HFFc6 (cell line): ENCODE results near the gene ROBO1. TPM values are rescaled to one million over a fixed set of nuclear protein-coding genes. Genes with fewer than 3 reads are reported as not detected.

Source experiments
- DNase-seq: peaks from one replicate; pipeline ENCODE4 v3.0.0-alpha.2; 2018
- H3K27ac Mint-ChIP-seq: 2 replicates; pipeline ENCODE4 v1.8.0; 2020; ENCODE audit warnings: mild to moderate bottlenecking, mixed read lengths
- H3K27me3 Mint-ChIP-seq: 2 replicates; pipeline ENCODE4 v1.8.0; 2021; ENCODE audit warnings: mild to moderate bottlenecking, moderate library complexity, mixed read lengths; ENCODE audit not compliant: insufficient read depth
- H3K36me3 Mint-ChIP-seq: 2 replicates; pipeline ENCODE4 v1.8.0; 2021; ENCODE audit warnings: low read depth, mixed read lengths
- H3K4me1 Mint-ChIP-seq: 2 replicates; pipeline ENCODE4 v1.8.0; 2020; ENCODE audit warnings: low read depth, mixed read lengths
- H3K4me3 Mint-ChIP-seq: 2 replicates; pipeline ENCODE4 v1.8.0; 2020; ENCODE audit warnings: mild to moderate bottlenecking, moderate library complexity, mixed read lengths
- H3K9me3 Mint-ChIP-seq: 2 replicates; pipeline ENCODE4 v1.8.0; 2020; ENCODE audit warnings: mild to moderate bottlenecking, mixed read lengths
- CTCF ChIP-seq: fragments of 200-600 bp; sonication (generic); IDR thresholded peaks from 2 replicates; pipeline ENCODE4 v1.5.0; 2021; ENCODE audit warnings: antibody characterized with exemption, mild to moderate bottlenecking
- total RNA-seq, 6 experiments: library from RNA; stranded (reverse); fragmentation: NEBNext Ultra II Directional; extraction: Animal tissue kit (Norgen Biotek cat#: 25700); gene quantifications; 2 replicates in 1 of 6; 3 replicates in 5 of 6; pipeline ENCODE4 v1.2.3, GENCODE V29; 2021

Gene ROBO1
- total RNA-seq, 6 experiments from 2014 or later, result 38.7 to 51.3 (median 41.7) TPM

DNA sequence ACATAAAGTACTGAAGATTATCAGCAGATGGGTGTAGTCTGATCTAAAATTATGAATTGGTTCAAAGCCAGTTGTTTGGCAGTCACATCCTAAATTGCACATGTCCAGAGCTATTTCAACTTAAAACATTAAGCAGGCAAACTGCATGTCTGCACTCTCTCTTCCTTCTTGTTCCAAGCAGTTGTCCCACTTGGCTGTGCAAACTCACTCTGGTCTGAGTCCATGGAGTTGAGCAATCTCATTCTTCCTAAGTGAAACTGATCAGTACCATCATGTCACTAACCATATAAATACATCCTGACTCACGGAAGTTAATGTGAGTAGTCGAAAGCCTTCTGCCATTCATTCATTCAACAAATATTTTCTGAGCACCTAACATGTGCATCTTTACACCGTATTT lies 353.0 kb downstream of the ROBO1 start:
- no peaks in the 10 kb centered on the region for H3K36me3 Mint-ChIP-seq
- no peak overlapping the region for H3K4me3 Mint-ChIP-seq
- no peak overlapping the region for H3K27ac Mint-ChIP-seq
- TF ChIP-seq CTCF, result no peak
- DNase-seq, result no peak
- no peaks in the 10 kb centered on the region for H3K9me3 Mint-ChIP-seq
- no peaks in the 10 kb centered on the region; the same call in 1 of the 2 replicates for H3K27me3 Mint-ChIP-seq
- no peaks in the 10 kb centered on the region for H3K4me1 Mint-ChIP-seq

DNA sequence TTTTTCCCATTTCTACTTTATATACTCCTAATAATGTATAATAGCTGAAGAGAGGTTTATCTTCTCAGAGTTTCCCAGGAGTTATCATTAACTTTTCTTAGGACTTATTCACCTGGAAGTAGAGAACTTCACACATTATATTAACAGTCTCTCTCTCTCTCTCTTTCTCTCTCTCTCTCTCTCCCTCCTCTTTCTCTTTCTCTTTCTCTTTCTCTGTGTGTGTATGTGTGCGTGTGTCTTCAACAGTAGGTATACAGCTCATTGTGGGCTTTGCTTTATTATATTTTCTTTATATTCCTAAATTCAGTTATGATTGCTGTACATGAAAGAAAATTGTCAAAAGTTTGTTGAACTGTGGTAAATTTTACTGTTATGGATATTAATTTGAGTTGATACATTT lies 353.8 kb downstream of the ROBO1 start:
- no peaks in the 10 kb centered on the region; the same call in 1 of the 2 replicates for H3K27me3 Mint-ChIP-seq
- no peak for DNase-seq
- H3K27ac Mint-ChIP-seq, result no peak overlapping the region
- TF ChIP-seq CTCF, result no peak
- no peaks in the 10 kb centered on the region for H3K9me3 Mint-ChIP-seq
- H3K36me3 Mint-ChIP-seq, result no peaks in the 10 kb centered on the region
- no peak overlapping the region for H3K4me3 Mint-ChIP-seq
- H3K4me1 Mint-ChIP-seq, result no peaks in the 10 kb centered on the region

DNA sequence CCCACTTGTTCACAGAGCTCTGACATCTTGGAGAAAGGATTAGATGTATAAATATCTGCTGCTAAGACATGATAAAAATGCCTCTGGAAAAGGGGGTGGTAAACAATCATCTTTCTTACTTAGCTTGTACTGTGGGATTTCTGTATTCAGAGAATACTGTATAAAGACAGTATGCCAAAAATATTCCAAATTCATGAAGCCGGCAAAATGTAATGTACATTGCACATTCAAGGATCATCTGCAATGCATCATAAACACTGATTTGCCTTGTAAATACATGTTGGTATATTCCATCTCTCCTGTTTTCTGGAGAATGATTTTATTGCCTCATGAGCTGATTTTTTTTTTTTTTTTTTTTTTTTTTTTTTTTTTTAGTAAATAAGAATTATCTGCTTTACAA lies 355.3 kb downstream of the ROBO1 start:
- Mint-ChIP-seq H3K36me3 (no peaks in the 10 kb centered on the region), H3K9me3 (no peaks in the 10 kb centered on the region), H3K27ac (no peak overlapping the region), H3K27me3 (no peaks in the 10 kb centered on the region; the same call in 1 of the 2 replicates), H3K4me1 (no peaks in the 10 kb centered on the region), H3K4me3 (no peak overlapping the region)
- DNase-seq, result no peak
- no peak for TF ChIP-seq CTCF

GRCh38 chr3:79410617-79411016 lies 357.2 kb downstream of the ROBO1 start:
- Mint-ChIP-seq H3K9me3 (no peaks in the 10 kb centered on the region), H3K36me3 (no peaks in the 10 kb centered on the region), H3K4me3 (no peak overlapping the region), H3K4me1 (no peaks in the 10 kb centered on the region), H3K27ac (no peak overlapping the region), H3K27me3 (no peaks in the 10 kb centered on the region; the same call in 1 of the 2 replicates)
- no peak for TF ChIP-seq CTCF
- no peak for DNase-seq

GRCh38 chr3:79410136-79410535 lies 357.7 kb downstream of the ROBO1 start:
- Mint-ChIP-seq H3K36me3 (no peaks in the 10 kb centered on the region), H3K27ac (no peak overlapping the region), H3K4me3 (no peak overlapping the region), H3K9me3 (no peaks in the 10 kb centered on the region), H3K27me3 (no peaks in the 10 kb centered on the region; the same call in 1 of the 2 replicates), H3K4me1 (no peaks in the 10 kb centered on the region)
- no peak for DNase-seq
- TF ChIP-seq CTCF, result no peak

DNA sequence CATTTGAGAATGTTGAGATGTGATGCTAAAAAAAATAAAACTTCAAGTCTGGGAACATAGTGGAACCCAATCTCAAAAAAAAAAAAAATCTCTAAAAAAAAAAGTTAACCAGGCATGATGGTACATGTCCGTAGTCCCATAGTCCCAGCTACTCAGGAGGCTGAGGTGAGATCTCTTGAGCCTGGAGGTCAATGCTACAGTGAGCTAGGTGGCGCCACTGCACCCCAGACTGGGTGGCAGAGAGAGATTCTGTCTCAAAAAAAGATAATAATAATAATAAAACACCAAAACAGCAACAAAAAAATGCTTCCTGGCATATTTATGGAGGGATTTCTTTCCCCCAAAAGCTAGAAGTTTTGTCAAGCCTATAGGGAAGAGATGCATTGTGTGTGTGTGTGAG lies 361.6 kb downstream of the ROBO1 start:
- no peak overlapping the region for H3K27ac Mint-ChIP-seq
- no peak overlapping the region for H3K4me3 Mint-ChIP-seq
- H3K27me3 Mint-ChIP-seq, result no peaks in the 10 kb centered on the region; the same call in 1 of the 2 replicates
- no peaks in the 10 kb centered on the region for H3K9me3 Mint-ChIP-seq
- no peak for TF ChIP-seq CTCF
- no peaks in the 10 kb centered on the region for H3K36me3 Mint-ChIP-seq
- H3K4me1 Mint-ChIP-seq, result no peaks in the 10 kb centered on the region
- no peak for DNase-seq
